HepG2 (cell line): ENCODE measurements around the gene PAX4. TPM values are rescaled to one million over a fixed set of nuclear protein-coding genes. Genes with fewer than 3 reads are reported as not detected.

Experiments used
- CBFB ChIP-seq: sonication (generic); formaldehyde crosslinking; IDR thresholded peaks from 2 replicates; pipeline ENCODE4 v1.4.0; 2020; ENCODE audit warnings: missing genetic modification reagents
- FLYWCH1 ChIP-seq: sonication (generic); formaldehyde crosslinking; IDR thresholded peaks from 2 replicates; pipeline ENCODE4 v1.8.1; 2023; ENCODE audit warnings: mild to moderate bottlenecking, missing genetic modification reagents
- KDM1A ChIP-seq: IDR thresholded peaks from 2 replicates; pipeline ENCODE4 v1.6.1; 2016; ENCODE audit warnings: missing compliant biosample characterization
- KDM5B ChIP-seq: sonication (generic); formaldehyde crosslinking; IDR thresholded peaks from 2 replicates; pipeline ENCODE4 v1.4.0; 2020; ENCODE audit warnings: missing genetic modification reagents, mild to moderate bottlenecking, borderline replicate concordance
- NFE2L2 ChIP-seq: fragments of 150-350 bp; IDR thresholded peaks from 2 replicates; pipeline ENCODE4 v1.6.1; 2014; ENCODE audit warnings: low read length
- NFIC ChIP-seq: IDR thresholded peaks from 2 replicates; pipeline ENCODE4 v1.6.1; 2012; ENCODE audit warnings: mild to moderate bottlenecking, low read length, inconsistent platforms
- NKX3-1 ChIP-seq: sonication (generic); formaldehyde crosslinking; IDR thresholded peaks from 2 replicates; pipeline ENCODE4 v1.5.0; 2020; ENCODE audit warnings: missing genetic modification reagents
- NPAS2 ChIP-seq: sonication (generic); formaldehyde crosslinking; IDR thresholded peaks from 2 replicates; pipeline ENCODE4 v1.8.0; 2022; ENCODE audit warnings: mild to moderate bottlenecking, missing genetic modification reagents, borderline replicate concordance
- PITX1 ChIP-seq: sonication (generic); formaldehyde crosslinking; IDR thresholded peaks from 2 replicates; pipeline ENCODE4 v1.5.1; 2020; ENCODE audit warnings: mild to moderate bottlenecking, missing genetic modification reagents
- POLR2G ChIP-seq: fragments of 200-400 bp; formaldehyde crosslinking; IDR thresholded peaks from 2 replicates; pipeline ENCODE4 v1.6.1; 2018; ENCODE audit warnings: mild to moderate bottlenecking, low read depth, low read length, moderate library complexity
- SALL1 ChIP-seq: sonication (generic); formaldehyde crosslinking; IDR thresholded peaks from 2 replicates; pipeline ENCODE4 v1.8.0; 2022; ENCODE audit warnings: mild to moderate bottlenecking, missing genetic modification reagents
- SPEN ChIP-seq: sonication (generic); formaldehyde crosslinking; IDR thresholded peaks from 2 replicates; pipeline ENCODE4 v1.5.1; 2020; ENCODE audit warnings: low read depth, mild to moderate bottlenecking, missing genetic modification reagents
- TBX2 ChIP-seq: sonication (generic); formaldehyde crosslinking; IDR thresholded peaks from 2 replicates; pipeline ENCODE4 v1.5.0; 2020; ENCODE audit warnings: missing genetic modification reagents, mild to moderate bottlenecking, borderline replicate concordance
- TEAD2 ChIP-seq: sonication (generic); formaldehyde crosslinking; IDR thresholded peaks from 2 replicates; pipeline ENCODE4 v1.9.0; 2021; ENCODE audit warnings: missing genetic modification reagents
- ZNF562 ChIP-seq: sonication (generic); formaldehyde crosslinking; IDR thresholded peaks from 2 replicates; pipeline ENCODE4 v1.8.0; 2022; ENCODE audit warnings: missing genetic modification reagents, borderline replicate concordance
- ZNF776 ChIP-seq: sonication (generic); formaldehyde crosslinking; IDR thresholded peaks from 2 replicates; pipeline ENCODE4 v1.4.0; 2020; ENCODE audit warnings: mild to moderate bottlenecking, missing genetic modification reagents
- polyA plus RNA-seq, 8 experiments: library from polyadenylated mRNA; depleted of rRNA in 3 of 8; stranded (reverse) in 7 of 8; unstranded in 1 of 8; fragments of >200 nt; fragmentation: Illumina TruSeq in 4 of 8; extraction: Trizol in 4 of 8; gene quantifications; 2 replicates each; pipeline versions ENCODE4 v1.2.1 to v1.2.3, GENCODE V29; 2011 to 2016; ENCODE audit warnings: low read depth in 4 of 8, missing spikeins in 1 of 8, mixed read lengths in 1 of 8; ENCODE audit not compliant: insufficient read depth in 1 of 8
- total RNA-seq, 5 experiments: library from RNA; depleted of rRNA; stranded (reverse); fragments of >200 nt; fragmentation: Illumina TruSeq; extraction: Trizol; gene quantifications; 2 replicates each; pipeline ENCODE4 v1.2.3, GENCODE V29; 2016; ENCODE audit warnings: low read depth in 1 of 5
- TF ChIP-seq, protein P1 (sequence below): sonication (generic); formaldehyde crosslinking; IDR thresholded peaks from 2 replicates; pipeline ENCODE4 v1.4.0; 2020; ENCODE audit warnings: mild to moderate bottlenecking, missing genetic modification reagents
- TF ChIP-seq, protein P2 (sequence below): sonication (generic); formaldehyde crosslinking; IDR thresholded peaks from 2 replicates; pipeline ENCODE4 v1.5.0; 2020; ENCODE audit warnings: mild to moderate bottlenecking, missing genetic modification reagents
- TF ChIP-seq, protein P3 (sequence below): sonication (generic); formaldehyde crosslinking; IDR thresholded peaks from 2 replicates; pipeline ENCODE4 v1.4.0; 2020; ENCODE audit warnings: missing genetic modification reagents
- TF ChIP-seq, protein P4 (sequence below): sonication (generic); formaldehyde crosslinking; IDR thresholded peaks from 2 replicates; pipeline ENCODE4 v1.8.1; 2022; ENCODE audit warnings: low read depth, mild to moderate bottlenecking, missing genetic modification reagents

PAX4 gene
- total and polyA plus RNA-seq, 2 of the 13 experiments (the other 11 are each of a cell fraction or from before 2014, with no cell fraction given), result not detected

DNA sequence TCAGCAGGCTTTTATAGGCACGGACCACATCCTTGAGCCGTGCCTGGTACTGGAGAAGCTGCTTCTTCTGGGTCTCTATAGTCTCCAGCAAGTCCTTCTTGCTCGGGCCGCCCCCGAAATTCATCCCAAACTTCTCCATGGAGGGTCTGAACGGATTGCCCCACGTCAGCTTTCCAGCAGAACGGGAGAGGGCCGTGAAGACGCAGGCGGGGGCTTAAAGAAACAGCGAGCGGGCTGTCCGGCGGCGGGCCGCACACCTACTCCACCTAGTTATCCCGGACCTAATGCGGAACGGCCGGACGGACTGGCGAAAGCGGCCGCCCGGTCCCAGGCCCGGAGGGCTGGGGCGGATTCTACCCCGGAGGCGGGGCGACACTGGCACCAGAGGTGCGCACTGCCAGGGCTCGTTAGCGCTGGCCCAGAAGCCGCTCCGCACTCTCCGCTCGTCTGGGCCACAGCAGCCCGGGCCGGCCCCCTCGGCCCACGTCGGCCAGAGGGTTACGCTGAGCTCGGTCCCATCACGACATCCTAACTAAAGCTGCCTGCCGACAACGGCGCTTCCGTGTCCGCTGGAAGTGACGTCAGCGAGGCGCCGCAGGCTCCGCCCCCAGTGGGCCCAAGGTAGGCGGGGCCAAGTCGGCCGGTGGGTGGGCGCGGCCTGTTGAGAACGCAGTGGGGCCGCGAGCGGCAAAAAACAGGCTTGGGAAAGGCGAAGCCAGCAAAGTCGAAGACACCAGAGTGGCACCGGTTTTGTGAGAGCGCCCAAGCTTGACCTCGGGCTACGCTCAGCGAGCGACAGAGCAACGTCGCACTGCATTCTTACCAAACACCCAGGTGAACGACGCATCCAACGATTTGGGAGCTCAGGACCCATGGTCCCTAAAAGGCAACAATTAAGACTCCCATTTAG, 32.6 kb downstream of the PAX4 start, which contains the start of gene GCC1 (continued):
- TF ChIP-seq, protein P1, sequence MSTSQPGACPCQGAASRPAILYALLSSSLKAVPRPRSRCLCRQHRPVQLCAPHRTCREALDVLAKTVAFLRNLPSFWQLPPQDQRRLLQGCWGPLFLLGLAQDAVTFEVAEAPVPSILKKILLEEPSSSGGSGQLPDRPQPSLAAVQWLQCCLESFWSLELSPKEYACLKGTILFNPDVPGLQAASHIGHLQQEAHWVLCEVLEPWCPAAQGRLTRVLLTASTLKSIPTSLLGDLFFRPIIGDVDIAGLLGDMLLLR (CRISPR knock-in tag), result peak; percentile 77; the same call in 1 of the 2 replicates
- TF ChIP-seq, protein P2, sequence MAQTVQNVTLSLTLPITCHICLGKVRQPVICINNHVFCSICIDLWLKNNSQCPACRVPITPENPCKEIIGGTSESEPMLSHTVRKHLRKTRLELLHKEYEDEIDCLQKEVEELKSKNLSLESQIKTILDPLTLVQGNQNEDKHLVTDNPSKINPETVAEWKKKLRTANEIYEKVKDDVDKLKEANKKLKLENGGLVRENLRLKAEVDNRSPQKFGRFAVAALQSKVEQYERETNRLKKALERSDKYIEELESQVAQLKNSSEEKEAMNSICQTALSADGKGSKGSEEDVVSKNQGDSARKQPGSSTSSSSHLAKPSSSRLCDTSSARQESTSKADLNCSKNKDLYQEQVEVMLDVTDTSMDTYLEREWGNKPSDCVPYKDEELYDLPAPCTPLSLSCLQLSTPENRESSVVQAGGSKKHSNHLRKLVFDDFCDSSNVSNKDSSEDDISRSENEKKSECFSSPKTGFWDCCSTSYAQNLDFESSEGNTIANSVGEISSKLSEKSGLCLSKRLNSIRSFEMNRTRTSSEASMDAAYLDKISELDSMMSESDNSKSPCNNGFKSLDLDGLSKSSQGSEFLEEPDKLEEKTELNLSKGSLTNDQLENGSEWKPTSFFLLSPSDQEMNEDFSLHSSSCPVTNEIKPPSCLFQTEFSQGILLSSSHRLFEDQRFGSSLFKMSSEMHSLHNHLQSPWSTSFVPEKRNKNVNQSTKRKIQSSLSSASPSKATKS (CRISPR knock-in tag), result peak; percentile 58; the same call in 1 of the 2 replicates
- TF ChIP-seq FLYWCH1 (CRISPR knock-in tag) (no peak), NFIC (no peak), CBFB (CRISPR knock-in tag) (no peak), SALL1 (CRISPR knock-in tag) (peak; percentile 75), ZNF776 (CRISPR knock-in tag) (peak; percentile 79; the same call in 1 of the 2 replicates), KDM1A (CRISPR knock-in tag) (no peak), PITX1 (CRISPR knock-in tag) (0 out of 2 replicates have a peak, but pooled peaks have one; percentile 8), POLR2G (peak; percentile 82), NPAS2 (CRISPR knock-in tag) (no peak), ZNF562 (CRISPR knock-in tag) (no peak), TEAD2 (CRISPR knock-in tag) (no peak), NKX3-1 (CRISPR knock-in tag) (no peak), NFE2L2 (no peak), TBX2 (CRISPR knock-in tag) (peak; percentile 78; the same call in 1 of the 2 replicates), KDM5B (CRISPR knock-in tag) (peak; percentile 94; the same call in 1 of the 2 replicates), SPEN (CRISPR knock-in tag) (peak; percentile 64)
- TF ChIP-seq, protein P3, sequence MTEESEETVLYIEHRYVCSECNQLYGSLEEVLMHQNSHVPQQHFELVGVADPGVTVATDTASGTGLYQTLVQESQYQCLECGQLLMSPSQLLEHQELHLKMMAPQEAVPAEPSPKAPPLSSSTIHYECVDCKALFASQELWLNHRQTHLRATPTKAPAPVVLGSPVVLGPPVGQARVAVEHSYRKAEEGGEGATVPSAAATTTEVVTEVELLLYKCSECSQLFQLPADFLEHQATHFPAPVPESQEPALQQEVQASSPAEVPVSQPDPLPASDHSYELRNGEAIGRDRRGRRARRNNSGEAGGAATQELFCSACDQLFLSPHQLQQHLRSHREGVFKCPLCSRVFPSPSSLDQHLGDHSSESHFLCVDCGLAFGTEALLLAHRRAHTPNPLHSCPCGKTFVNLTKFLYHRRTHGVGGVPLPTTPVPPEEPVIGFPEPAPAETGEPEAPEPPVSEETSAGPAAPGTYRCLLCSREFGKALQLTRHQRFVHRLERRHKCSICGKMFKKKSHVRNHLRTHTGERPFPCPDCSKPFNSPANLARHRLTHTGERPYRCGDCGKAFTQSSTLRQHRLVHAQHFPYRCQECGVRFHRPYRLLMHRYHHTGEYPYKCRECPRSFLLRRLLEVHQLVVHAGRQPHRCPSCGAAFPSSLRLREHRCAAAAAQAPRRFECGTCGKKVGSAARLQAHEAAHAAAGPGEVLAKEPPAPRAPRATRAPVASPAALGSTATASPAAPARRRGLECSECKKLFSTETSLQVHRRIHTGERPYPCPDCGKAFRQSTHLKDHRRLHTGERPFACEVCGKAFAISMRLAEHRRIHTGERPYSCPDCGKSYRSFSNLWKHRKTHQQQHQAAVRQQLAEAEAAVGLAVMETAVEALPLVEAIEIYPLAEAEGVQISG (CRISPR knock-in tag), result peak; percentile 80
- TF ChIP-seq, protein P4, sequence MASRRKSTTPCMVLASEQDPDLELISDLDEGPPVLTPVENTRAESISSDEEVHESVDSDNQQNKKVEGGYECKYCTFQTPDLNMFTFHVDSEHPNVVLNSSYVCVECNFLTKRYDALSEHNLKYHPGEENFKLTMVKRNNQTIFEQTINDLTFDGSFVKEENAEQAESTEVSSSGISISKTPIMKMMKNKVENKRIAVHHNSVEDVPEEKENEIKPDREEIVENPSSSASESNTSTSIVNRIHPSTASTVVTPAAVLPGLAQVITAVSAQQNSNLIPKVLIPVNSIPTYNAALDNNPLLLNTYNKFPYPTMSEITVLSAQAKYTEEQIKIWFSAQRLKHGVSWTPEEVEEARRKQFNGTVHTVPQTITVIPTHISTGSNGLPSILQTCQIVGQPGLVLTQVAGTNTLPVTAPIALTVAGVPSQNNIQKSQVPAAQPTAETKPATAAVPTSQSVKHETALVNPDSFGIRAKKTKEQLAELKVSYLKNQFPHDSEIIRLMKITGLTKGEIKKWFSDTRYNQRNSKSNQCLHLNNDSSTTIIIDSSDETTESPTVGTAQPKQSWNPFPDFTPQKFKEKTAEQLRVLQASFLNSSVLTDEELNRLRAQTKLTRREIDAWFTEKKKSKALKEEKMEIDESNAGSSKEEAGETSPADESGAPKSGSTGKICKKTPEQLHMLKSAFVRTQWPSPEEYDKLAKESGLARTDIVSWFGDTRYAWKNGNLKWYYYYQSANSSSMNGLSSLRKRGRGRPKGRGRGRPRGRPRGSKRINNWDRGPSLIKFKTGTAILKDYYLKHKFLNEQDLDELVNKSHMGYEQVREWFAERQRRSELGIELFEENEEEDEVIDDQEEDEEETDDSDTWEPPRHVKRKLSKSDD (CRISPR knock-in tag), result peak; percentile 45
